GM12878 (cell line): ENCODE data around the gene PDE11A.

Experiments used
- ETV6 ChIP-seq, 2 experiments: fragments of 450-650 bp in 1 of 2; IDR thresholded peaks in 1 of 2; conservative IDR thresholded peaks in 1 of 2; 2 replicates each; pipeline ENCODE4 v1.6.1; 2014; ENCODE audit warnings: antibody characterized with exemption in 1 of 2, borderline replicate concordance in 1 of 2, low read depth in 1 of 2, mild to moderate bottlenecking in 1 of 2, moderate library complexity in 1 of 2
- FOXK2 ChIP-seq: fragments of 450-650 bp; IDR thresholded peaks from 2 replicates; pipeline ENCODE4 v1.6.1; 2017; ENCODE audit warnings: mild to moderate bottlenecking, moderate library complexity
- NR2C2 ChIP-seq: IDR thresholded peaks from 2 replicates; pipeline ENCODE4 v1.6.1; 2011; ENCODE audit warnings: borderline replicate concordance, low read depth; ENCODE audit not compliant: control insufficient read depth, insufficient read length
- SIN3A ChIP-seq: IDR thresholded peaks from 2 replicates; pipeline ENCODE4 v1.6.1; 2012; ENCODE audit warnings: low read depth, low read length, improper control_type of control experiment
- YY1 ChIP-seq: IDR thresholded peaks from 2 replicates; pipeline ENCODE4 v1.6.1; 2011; ENCODE audit warnings: low read depth, mild to moderate bottlenecking, low read length
- TF ChIP-seq, protein P1 (sequence below), 3 experiments: IDR thresholded peaks in 2 of 3; conservative IDR thresholded peaks in 1 of 3; 2 replicates each; pipeline ENCODE4 v1.5.1; 2011; ENCODE audit warnings: low read depth in 3 of 3, low read length in 3 of 3, mild to moderate bottlenecking in 3 of 3, control low read depth in 2 of 3, moderate library complexity in 2 of 3, inconsistent platforms in 1 of 3, mixed read lengths in 1 of 3; ENCODE audit not compliant: control insufficient read depth in 2 of 3, insufficient read depth in 1 of 3; ENCODE audit errors: extremely low read depth in 1 of 3
- TF ChIP-seq, protein P2 (sequence below): IDR thresholded peaks from 2 replicates; pipeline ENCODE4 v1.6.1; 2011; ENCODE audit warnings: low read depth, low read length, improper control_type of control experiment, borderline replicate concordance

DNA sequence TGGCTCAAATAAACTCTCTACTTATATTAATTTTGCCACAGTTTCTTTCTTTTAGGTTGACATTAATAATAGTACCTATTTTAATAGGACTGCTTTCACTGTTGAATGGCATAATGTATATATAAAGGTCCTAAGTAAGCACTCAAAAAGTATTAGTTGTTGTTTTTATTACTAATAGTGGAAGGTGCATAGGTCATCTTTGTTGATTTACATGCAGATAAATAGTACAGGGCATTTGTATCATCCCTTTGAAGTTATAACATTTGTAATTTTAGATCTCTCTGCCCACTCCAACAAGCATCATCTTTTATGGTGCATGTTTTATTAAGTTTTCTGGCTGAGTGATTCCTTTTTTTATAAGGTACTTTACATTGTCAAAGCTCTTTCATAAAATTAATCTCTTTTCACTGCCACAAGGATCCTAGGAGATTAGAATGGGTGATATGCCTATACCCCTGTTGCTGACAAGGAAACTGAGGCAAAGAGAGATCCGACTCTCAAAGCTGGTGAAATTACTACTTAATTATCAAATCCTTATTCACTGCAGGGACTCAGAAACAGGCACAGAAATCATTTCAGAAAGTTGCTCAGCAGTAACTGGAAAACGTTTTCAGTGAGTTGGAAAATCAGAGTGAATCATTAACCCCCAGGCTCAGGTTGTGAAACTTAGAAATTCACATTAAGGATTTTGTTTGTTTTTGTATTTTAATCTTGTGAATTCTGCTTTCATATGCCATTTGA, 380.4 kb downstream of the PDE11A start:
- no peak for TF ChIP-seq YY1
- TF ChIP-seq, protein P1, sequence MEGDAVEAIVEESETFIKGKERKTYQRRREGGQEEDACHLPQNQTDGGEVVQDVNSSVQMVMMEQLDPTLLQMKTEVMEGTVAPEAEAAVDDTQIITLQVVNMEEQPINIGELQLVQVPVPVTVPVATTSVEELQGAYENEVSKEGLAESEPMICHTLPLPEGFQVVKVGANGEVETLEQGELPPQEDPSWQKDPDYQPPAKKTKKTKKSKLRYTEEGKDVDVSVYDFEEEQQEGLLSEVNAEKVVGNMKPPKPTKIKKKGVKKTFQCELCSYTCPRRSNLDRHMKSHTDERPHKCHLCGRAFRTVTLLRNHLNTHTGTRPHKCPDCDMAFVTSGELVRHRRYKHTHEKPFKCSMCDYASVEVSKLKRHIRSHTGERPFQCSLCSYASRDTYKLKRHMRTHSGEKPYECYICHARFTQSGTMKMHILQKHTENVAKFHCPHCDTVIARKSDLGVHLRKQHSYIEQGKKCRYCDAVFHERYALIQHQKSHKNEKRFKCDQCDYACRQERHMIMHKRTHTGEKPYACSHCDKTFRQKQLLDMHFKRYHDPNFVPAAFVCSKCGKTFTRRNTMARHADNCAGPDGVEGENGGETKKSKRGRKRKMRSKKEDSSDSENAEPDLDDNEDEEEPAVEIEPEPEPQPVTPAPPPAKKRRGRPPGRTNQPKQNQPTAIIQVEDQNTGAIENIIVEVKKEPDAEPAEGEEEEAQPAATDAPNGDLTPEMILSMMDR (IDR thresholded peaks at IDR 0.05 in 2 of 3, conservative IDR thresholded peaks at IDR 0.05 in 1 of 3; ENCODE audit: control insufficient read depth in 2 of 3, extremely low read depth in 1 of 3, insufficient read depth in 1 of 3, low read depth in 3 of 3, low read length in 3 of 3), result no peak
- no peak for TF ChIP-seq FOXK2
- TF ChIP-seq, protein P2, sequence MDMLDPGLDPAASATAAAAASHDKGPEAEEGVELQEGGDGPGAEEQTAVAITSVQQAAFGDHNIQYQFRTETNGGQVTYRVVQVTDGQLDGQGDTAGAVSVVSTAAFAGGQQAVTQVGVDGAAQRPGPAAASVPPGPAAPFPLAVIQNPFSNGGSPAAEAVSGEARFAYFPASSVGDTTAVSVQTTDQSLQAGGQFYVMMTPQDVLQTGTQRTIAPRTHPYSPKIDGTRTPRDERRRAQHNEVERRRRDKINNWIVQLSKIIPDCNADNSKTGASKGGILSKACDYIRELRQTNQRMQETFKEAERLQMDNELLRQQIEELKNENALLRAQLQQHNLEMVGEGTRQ, result no peak
- no peak for TF ChIP-seq SIN3A
- no peak for TF ChIP-seq NR2C2
- TF ChIP-seq ETV6 (conservative IDR thresholded peaks at IDR 0.05 in 1 of 2, IDR thresholded peaks at IDR 0.05 in 1 of 2; ENCODE audit: borderline replicate concordance in 1 of 2, low read depth in 1 of 2), result no peak
